GM21423 (cell line): Measurements from ENCODE around the gene POLR1B.

Source experiments
- ATAC-seq: cut with Tn5 transposase; IDR thresholded peaks from one replicate; pipeline ENCODE4 v1.9.1; 2021; ENCODE audit warnings: mild to moderate bottlenecking, moderate library complexity; ENCODE audit not compliant: unreplicated experiment

The POLR1B gene

GRCh38 chr2:112539306-112539705 lies 3.0 kb upstream of the POLR1B start:
- no peak for ATAC-seq

- no peak for ATAC-seq
Observed at GRCh38 chr2:112540906-112541305, 1.4 kb upstream of the POLR1B start.

DNA sequence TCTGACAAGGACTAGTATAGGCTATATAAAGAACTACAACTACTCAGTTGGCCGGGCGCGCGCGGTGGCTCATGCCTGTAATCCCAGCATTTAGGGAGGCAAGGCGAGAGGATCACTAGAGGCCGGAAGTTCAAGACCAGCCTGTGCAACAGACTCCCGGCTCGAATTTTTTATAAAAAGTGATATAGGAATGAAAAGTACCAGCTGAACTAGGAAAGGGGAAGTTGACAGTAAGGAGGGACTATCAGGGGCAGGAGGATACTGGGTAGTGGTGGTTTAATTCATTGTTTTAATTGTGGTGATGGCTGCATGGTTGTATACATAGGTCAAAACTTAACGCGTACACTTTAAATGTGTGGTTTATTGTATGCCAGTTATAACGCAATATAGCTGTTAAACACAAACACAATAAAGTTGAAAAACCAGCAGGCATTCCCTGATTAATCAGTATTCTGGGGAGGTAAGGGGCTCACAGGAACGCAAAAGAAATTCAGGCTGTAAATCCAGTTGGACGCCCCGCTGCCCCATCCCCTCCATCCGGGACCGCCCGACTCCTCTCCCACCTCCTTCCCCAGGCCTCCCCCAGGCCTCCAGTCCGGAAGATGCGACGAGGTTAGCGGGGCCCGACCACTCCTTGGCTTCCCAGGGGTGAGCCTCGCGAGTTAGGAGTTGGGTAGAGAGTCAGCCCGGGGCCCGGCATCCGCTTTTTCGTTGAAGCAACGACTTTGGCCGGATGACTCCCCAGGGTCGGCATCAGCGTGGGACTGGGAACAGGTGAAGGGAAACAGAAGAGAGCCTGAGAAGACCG lies 746 bp upstream of the POLR1B start:
- ATAC-seq, result peak; percentile 50

DNA sequence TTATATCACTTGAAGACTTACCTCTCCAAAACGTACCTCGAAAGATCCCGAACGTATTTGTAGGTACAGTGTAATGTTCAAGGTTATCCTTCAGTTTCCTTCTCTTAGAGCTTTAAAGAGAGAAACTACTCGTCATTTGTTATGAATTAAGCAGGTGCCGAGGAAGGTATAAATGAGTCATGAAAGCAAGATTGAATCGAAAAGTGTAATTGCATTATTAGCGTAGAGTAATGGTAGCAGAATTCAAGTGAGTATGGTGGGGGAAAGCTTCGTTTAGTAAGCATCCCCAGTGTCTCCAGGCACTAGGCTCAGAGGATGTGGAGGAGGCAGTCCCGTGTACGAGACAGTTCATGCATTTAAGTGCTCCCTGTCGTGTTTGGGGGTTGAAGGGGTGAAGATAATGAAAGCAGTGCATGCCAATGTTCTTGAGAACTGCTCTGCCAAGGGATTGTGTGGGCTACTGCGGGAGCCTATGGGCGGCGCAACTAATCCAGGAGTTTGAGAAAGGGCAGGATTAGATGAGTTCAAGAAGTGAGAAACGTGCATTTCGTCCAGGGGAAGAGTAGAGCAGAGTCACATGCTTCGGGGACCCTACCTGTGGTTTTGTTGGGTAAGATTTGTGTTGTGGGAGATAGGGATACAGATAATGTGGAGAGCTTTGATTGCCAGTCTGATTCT lies 858 bp downstream of the POLR1B start:
- no peak for ATAC-seq

GRCh38 chr2:112547333-112547732 lies 5.1 kb downstream of the POLR1B start:
- no peak for ATAC-seq

GRCh38 chr2:112548980-112549379 lies 6.7 kb downstream of the POLR1B start:
- ATAC-seq, result no peak

DNA sequence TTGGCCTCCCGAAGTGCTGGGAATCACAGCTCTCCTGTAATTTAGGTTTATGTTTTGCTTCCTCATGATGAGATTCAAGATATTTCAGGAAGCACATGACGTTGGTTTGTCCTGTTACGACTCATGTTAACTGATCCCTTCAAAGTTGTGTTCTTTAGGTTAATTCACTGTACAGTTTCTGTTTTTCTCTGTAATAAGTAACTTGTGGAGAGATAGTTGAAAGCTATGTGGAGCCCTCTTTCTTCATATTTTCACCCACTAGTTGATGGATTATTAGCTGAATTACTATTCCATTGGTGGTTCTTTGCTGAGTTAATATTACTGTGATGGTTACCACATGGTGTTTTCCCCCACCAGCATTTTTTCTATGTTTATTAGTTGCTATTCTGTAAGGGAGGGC lies 23.8 kb downstream of the POLR1B start:
- ATAC-seq, result peak; percentile 58

- ATAC-seq, result peak; percentile 31
Observed at GRCh38 chr2:112566508-112566907, 24.2 kb downstream of the POLR1B start.

DNA sequence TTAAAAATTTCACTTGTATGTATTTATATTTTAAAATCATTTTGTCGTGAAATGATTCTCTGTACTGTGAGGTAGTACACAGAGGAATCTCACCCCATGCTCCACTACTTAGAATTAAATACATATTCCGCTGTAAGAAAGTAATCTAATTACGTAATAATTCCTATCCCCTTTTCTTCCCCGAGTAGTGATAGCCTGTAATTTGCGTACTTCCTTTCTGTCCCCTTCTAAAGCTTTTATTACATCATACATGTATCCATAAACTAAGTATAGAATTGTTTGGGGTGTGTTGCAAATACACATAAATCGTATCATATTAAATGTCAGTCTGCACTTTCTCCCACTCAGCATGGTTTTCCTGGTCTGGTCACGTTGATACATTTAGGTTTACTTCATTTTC lies 29.7 kb downstream of the POLR1B start:
- ATAC-seq, result no peak

GRCh38 chr2:112577756-112578155 lies 35.5 kb downstream of the POLR1B start:
- no peak for ATAC-seq

DNA sequence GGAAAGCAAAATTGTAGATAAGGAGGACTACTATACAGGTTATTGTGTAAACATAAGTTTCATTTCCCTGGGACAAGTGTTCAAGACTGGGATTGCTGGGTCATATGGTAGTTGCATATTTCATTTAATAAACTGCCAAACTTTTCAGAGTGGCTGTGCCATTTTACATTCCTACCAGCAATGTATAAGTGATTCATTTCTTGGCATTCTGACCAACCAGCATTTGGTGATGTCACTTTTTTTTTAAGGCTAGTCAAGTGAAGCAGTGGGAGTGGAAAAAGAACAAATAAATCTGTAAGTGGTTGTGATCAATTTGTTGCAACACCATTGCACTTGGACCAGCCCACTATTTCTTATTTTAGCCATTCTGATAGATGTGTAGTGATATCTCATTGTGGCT lies 37.0 kb downstream of the POLR1B start:
- ATAC-seq, result no peak

DNA sequence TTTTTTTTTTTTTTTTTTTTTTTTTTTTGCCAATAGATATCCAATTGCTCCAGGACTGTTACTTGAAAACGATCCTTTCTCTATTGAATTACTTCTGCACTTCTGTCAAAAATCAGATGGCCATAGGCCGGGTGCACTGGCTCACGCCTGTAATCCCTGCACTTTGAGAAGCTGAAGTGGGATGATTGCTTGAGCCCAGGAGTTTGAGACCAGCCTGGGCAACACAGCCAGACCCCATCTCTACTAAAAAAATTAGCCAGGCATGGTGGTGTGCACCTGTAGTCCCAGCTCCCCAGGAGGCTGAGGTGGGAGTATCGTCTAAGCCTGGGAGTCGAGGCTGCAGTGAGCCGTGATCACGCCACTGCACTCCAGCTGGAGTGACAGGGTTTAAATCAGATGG lies 37.8 kb downstream of the POLR1B start:
- no peak for ATAC-seq

DNA sequence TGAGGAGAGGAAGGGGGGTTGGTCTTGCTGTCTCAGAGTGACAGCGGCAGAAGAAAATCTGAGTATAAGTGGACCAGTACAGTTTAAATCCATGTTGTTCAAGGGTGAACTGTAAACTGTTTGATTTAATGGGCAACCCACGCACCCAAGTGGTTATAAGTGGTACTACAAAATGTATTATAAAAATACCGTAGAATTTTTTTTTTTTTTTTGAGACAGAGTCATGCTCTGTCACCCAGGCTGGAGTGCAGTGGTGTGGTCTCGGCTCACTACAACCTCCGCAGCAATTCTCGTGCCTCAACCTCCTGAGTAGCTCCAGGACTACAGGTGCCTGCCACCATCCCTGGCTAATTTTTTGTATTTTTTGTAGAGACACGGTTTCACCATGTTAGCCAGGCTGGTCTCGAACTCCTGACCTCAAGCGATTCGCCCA lies 40.1 kb downstream of the POLR1B start:
- no peak for ATAC-seq

DNA sequence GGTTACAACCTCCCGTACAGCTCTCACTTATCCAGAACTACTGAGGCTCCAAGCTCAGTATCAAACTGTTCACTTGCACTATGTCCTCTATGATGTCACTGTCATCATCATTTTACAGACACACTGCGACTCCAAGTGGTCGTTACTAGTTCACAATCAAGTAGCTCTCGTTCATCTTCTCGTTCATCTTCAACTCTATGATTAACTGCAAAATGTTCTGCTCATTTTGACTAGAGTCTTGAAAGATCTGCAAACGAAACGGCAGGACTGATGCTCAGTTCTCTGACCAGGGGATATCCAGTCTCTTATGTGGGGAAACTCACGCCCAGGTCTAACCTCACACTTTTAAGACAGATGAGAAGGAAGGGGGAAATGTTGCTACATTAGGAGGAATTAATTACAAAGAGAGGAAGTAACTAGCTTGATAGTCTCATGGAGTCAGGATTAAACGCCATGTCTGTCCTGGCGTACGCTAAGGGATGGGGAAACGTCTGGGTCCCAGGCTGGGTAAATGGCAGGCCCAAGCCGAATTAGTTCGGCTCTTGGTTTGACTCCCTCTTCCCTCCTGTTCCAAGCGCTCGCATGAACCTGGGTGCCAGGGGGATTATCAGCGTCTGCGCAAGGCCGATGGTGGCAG lies 41.4 kb downstream of the POLR1B start:
- no peak for ATAC-seq

DNA sequence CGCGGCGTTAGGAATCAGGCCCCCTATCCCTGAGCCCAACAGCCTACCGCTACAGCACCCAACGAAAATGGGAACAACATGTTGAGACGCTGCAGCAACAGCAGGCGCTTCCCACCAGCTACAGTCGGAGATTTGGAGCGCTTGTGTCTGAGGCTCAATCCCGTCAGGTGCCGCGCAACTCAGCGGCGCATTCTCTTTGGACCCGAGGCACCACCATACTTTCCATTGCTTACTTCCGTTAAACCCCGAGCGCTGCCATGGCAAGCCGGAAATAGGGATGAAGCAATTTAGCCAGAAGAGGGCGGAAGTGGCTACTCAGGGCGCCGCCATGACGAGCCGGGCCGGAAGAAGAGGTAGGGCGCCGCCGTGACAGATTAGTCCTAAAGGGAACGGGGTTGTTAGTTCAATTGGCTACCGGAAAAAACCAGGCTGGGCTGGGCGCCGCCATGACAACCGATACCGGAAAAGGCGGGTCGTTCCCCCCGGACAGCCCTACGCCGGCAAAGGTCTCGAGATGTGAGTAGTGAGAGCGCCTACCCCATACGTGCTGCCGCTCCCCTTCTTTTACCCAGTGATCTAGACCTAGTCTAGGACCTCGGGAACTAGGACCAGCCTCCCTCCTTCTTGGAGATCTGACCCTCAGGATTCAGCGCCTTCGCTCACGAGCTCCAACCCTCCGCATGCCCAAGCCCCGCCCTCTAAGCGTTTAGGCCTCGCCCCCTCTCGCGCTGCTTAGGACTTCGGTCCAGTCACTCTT lies 42.0 kb downstream of the POLR1B start, which contains the start of gene CHCHD5:
CHCHD5 (plus strand) TSS at position 476 of the 757 bp plus-strand sequence; CDS start at position 515, 39 bp downstream.
- ATAC-seq, result peak; percentile 86

DNA sequence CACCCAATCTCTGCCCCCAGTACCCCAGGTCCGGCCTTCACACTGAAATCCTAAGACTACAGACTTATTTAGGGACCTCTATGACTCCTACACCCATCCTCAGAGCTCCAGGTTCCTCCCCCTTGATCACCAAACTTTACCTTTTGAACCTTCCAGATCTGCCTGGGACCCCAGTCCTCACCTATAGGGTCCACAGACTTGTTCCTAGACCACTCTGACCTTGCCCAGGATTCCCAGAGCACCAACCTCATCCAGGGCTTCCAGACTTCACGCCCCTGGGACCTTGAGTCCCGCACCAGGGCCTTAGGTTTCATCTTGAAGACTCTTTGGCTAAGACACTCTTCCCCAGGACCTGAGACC lies 42.6 kb downstream of the POLR1B start:
- no peak for ATAC-seq

- ATAC-seq, result no peak
Observed at GRCh38 chr2:112585400-112585799, 43.1 kb downstream of the POLR1B start.

DNA sequence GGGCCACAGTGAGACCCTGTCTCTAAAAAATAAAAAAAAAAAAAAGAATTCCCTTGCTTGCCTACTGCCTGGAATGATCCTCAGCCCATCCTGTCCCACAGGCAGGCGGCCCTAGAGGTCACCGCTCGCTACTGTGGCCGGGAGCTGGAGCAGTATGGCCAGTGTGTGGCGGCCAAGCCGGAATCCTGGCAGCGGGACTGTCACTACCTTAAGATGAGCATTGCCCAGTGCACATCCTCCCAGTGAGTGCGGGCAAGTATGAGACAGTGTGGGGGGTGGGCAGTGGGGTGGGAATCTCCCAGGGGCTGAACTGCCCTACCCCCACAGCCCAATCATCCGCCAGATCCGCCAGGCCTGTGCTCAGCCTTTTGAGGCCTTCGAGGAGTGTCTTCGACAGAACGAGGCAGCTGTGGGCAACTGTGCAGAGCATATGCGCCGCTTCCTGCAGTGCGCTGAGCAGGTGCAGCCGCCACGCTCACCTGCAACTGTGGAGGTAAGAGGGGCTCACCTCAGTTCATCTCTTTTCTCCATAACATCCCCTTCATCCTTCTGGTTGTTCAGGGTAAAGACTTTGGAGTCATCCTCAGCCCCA lies 43.7 kb downstream of the POLR1B start:
- no peak for ATAC-seq

DNA sequence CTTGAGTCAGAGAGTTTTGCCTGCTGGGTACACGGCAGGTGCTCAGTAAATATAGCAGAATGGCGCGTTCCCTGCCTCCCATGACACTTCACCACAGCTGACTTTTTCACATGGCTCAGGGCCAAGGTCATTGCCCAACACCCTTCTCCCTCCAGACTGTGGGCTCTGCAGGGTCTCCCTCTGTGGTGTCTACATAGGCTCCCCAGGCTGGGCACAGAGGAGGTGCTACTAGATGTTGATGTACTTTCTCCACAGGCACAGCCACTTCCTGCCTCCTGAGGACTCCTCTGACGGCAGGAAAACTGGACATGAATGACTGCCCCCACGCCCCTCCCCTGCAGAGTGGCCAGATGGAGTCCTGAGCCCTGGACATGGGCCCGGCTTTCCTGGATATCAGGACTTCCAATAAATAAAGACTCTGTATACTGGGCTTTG lies 46.4 kb downstream of the POLR1B start:
- ATAC-seq, result no peak

- no peak for ATAC-seq
Observed at GRCh38 chr2:112591413-112591812, 49.1 kb downstream of the POLR1B start.

- no peak for ATAC-seq
Observed at GRCh38 chr2:112593736-112594135, 51.5 kb downstream of the POLR1B start.
